GM19372 (cell line): ENCODE data around the gene KCND1.
A peak's percentile ranks its signal among the peaks of the same experiment; 100 is the strongest.

Source experiments
- ATAC-seq: cut with Tn5 transposase; IDR thresholded peaks from one replicate; pipeline ENCODE4 v1.9.1; 2021; ENCODE audit warnings: mild to moderate bottlenecking, low read depth, moderate library complexity; ENCODE audit not compliant: unreplicated experiment

The KCND1 gene

GRCh38 chrX:48939524-48940228 is 32.0 kb downstream of the KCND1 start:
- no peak for ATAC-seq

DNA sequence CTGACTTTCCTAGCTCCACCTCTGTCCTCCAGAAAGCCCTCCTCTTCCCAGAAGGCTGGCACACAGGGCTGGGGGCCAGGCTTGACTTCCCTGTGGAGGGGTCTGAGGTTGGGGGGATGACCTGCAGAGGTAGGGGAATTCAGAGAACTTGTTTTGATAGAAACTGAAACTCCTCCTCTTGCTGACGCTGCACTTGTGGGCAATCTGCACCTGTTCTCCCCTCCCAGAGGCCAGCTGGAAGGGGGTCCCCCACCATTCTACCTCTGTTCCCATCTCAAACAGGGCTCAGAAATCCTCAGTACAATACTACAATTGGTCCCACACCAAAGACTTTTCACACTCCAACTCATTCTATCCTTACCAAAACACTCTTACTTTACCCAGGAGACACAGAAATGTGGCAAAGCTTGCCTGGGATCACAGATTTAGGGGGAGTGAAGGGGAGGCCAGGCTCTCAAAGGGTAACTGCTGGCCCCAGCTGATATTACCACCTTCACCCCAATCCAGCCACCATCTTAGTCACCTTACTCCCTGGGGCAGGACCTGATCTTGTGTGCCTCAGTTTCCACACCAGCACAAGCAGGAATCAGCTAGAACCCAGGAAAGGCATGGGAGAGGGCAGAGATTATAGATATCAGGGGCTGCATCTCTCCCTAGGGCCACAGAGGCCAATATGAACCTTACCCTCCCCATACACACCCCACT is 32.8 kb downstream of the KCND1 start:
- peak; percentile 39 for ATAC-seq

DNA sequence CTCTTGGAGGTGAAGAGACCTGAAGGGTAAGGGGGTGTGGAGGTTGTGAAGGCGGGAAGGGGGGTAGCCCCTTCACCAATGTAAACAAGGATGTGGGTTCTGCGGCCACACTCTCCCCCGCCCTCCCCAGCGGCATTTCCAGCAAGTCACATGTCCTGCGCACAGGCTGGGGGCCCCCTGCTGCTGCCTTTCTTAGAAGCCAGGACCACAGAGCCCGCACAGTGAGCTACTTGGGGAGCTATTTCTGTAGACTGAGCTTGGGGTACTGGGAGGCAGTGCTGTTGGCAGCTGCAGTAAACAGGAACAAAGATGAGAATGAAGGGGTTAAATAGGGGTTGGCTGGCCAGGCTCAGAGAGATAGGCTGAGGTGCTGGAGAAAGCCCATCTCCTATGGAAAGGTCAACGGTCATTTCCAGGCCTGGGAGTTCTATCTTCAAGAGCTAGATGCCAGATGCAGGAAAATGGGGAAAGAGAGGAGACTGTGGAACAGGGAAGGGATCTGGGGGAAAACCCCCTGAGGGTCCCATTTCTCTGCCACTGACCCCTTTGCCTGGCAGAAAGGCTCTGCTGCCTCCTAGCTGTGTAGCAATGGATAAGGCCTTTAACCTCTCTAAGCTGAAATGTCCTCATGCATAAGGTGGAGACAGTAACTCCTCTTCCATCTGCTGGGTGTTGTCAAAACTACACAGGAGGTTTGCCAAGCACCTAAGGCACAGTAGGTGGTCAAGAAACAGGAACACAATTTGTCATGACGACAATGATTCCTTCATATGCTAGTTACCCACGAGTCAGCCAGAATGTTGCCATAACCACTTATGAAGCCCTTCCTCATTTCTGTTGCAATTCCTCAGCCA is 34.4 kb downstream of the KCND1 start:
- peak; percentile 52 for ATAC-seq

- no peak for ATAC-seq
These were observed 35.1 kb downstream of the KCND1 start for GRCh38 chrX:48936429-48937053.

GRCh38 chrX:48935301-48935670 is 36.4 kb downstream of the KCND1 start:
- ATAC-seq, result no peak

DNA sequence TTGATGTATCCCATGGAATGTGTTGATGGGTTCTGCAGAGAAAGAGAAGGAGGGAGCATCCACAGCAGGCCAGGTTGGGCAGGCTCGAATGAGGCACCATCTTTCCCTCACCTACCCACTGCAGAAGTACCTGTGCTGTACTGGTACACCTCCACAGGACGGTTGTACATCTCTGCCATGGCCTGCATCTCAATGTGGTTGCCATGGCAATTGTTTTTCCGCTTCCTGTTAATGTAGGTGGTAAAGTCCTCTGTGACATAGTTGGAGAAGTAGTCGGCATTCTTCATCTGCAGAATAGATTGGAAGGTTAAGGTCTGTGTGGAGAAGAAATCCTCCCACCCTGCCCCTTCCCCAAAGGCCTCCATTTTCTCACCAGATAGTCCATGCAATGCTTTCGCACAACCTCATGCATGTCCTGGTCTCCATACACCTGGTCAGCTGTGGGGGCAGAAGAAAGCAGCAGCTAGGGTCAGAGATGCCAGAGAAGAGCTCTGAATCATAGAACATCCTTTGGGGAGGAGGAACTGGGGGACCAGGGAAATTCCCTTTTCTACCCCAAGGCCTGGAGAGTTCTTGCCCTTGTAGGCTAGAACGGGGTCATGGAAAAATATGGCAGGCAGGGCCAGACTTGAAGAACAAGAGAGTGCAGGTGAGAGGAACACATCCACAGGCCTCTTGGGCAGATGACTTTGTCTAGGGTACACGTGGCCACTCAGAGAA is 36.9 kb downstream of the KCND1 start:
- no peak for ATAC-seq

GRCh38 chrX:48933757-48934156 is 37.9 kb downstream of the KCND1 start:
- ATAC-seq, result no peak

- no peak for ATAC-seq
These were observed 43.8 kb downstream of the KCND1 start for GRCh38 chrX:48927736-48928382.

DNA sequence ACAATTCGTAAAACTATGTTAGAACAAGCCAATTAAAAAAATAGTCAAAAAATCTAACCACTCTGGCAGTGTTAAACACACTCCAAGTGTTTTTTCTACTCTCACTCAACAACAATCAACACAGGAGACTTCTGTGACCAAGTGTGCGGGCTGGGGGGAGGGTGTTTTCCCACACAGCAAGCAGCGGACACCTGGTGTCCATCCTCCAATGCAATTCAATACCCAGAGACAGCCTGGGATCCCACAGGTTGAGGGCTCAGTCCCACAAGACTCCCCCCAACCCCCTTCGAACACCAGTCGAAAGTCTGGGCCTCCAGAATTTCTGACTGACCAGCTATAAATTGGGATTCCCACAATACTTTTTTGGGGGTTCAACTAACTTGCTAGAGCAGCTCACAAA is 44.5 kb downstream of the KCND1 start:
- ATAC-seq, result no peak

- no peak for ATAC-seq
These were observed 47.4 kb downstream of the KCND1 start for GRCh38 chrX:48924270-48924669.

- ATAC-seq, result no peak
These were observed 47.9 kb downstream of the KCND1 start for GRCh38 chrX:48923771-48924170.

DNA sequence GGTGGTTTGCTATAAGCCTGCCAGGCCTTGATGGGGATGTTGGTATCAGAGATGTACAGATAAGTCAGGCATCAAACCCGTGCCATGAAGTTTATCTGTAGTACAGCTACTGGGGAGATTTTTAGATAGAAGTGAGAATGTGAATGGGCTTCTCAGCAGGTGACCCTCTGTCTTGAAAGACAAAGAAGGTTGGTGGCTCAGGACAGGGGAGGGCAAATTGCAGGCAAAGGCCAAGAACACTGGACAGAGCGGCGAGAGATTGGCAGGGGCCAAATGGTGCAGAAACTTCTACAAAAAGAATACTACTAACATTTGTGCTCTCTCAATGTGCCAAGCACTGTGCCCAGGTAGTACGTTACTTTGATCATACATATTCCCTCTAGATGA is 50.9 kb downstream of the KCND1 start:
- no peak for ATAC-seq

DNA sequence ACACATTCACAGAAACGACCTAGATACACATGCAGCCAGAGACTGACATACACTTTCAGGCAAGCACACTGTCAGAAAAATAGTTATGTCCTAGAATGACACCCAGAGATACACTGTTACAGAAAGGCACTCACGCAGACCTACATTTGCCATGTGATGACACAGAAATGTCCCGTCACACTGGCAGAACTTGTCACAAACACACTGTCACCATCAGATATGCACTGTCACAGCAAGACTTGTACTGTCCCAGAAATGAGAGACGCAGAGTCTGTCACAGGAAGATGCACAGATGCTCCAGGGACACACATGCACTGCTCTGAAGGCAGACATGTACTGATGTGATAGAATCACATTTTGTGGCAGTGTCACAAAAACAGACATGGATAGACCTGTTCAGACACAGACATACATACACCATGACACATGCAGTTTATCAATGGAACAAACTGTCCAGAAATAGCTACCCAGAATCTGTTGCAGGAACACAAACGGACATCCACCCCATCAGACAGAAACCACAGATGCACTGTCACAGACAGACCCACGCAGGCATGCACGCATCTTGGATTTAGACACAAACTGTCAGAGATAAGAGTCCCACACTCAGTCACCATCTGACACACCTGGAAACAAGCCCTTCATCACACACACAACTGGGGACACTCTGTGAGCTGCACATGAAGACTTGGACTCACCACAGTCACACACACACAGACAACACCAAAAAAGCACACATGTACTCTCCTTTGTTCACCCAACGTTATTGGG is 51.5 kb downstream of the KCND1 start:
- ATAC-seq, result no peak

DNA sequence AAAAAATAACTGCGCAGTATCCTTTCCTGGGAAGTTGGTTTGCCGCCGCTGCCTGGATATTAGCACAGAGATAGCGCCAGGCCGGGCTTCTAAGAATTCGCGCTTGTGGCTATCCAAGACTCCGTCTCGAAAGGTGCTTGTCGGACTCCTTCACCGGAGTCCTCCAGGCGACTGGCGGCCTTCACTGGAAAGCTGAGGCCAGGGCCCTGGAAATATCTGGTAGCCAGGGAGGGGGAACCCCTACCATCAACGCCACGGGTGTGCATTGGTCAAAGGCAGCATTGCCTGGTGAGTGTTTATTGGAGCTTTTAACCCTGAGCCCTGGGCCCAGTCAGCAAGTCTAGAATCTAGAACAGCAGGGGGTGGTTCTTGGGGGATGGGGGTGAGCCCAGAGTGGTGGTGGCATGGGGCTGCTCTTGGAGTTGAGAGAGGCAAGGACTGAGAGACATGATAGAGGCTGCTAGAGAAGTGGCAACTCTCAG is 52.2 kb downstream of the KCND1 start:
- ATAC-seq, result no peak

- ATAC-seq, result peak; percentile 68
These were observed 52.9 kb downstream of the KCND1 start, which contains the start of gene PIM2 for GRCh38 chrX:48918643-48919340. PIM2 (minus strand) TSS chrX:48919024; CDS start chrX:48918834, 190 bp downstream.

GRCh38 chrX:48918301-48918642 is 53.4 kb downstream of the KCND1 start:
- ATAC-seq, result no peak

DNA sequence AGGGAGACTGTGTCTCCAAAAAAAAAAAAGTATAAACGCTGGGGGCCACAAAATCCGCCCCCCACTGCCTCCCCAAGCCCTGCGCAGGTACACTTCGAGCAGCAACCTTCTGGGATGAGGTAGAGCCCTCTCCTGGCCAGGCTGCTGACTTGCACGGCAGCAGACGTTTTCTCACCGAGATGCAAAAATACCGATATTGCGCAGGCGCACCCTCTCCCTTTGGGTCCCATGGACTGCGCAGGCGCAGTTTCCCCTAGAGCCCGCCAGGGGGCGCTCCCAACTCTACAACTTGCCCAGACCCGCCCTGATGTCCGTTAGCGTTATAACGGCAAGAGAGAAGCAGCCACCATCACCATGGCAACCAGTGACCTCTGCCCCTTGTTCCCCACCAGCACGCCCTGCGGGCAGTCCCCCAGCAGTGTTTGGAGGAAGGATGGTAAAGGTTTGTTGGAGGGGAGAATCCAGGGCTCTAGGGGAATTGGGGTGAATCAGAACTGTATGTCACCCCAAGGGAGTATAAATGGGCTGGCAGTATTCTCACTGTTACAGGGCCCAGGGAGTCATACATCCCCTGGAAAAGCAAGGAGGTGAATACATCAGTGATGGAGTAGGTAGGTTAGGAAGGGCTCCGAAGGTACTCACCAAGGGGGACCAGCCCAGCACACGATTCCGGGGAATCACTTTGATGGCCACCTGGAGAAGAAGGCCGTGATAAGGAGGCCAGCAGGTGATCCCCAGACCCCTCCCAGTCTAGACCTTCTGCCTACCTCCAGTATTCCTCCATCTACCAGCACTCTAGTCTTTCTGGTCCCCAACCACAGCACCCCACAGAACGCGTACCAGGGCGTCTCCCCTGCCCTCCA is 54.3 kb downstream of the KCND1 start:
- peak; percentile 42 for ATAC-seq
